ENCODE measurements around the gene ACKR3. TPM values are rescaled to one million over a fixed set of nuclear protein-coding genes. Genes with fewer than 3 reads are reported as not detected.

ACKR3 gene
- total RNA-seq, 2 experiments from 2014 or later = 0.46 to 2.1 TPM

DNA sequence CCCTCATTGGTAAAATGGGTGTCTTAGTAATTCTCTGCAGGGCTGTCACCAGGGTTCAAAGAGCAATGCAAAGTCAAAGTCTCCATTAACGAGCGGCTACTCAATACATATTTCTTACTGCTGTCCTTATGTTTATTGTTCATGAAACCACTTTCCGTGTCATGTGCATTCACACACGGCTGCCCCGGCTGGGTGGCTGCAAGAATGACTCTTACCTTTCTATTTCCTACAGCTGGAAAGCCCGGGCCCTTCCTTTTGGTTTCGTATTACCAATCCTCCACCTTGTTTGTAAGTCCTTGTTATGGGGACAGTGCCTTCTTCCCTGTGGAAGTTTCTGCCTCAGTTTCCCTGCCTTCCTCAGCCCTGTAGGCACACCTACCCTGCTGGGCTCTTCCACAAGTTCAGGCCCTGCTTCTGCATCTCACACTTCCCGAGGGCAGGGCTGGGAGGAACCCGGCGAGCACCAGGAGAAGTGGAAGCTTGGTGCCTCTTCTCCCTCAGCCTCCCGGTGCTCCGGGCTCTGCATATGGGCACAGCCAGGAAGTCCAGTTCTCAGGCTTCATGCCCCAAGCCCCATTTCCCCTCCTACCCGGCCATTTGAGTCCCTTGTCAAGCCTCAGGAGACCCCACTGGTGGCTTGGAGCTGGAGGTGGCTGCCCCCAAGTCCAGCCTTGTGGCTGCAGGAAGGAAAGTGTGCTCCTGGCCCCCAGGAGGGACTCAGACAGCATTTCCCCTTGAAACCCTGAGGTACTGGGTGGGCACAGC, 18.7 kb upstream of the ACKR3 start:
- BruUV-seq (replicated peaks) = no TSS peak
- Histone ChIP-seq H3K27ac (ENCODE audit: low read depth, low read length, poor library complexity, severe bottlenecking) (no peak overlapping the region), H3K4me1 (ENCODE audit: insufficient read depth, low read length, poor library complexity, severe bottlenecking) (peaks cover 56% of the 10 kb centered on the region), H4K20me1 (ENCODE audit: insufficient read depth, low read length) (no peaks in the 10 kb centered on the region), H3K9me3 (ENCODE audit: low read length) (peaks cover 14% of the 10 kb centered on the region; the same call in 1 of the 2 replicates), H3K36me3 (ENCODE audit: insufficient read depth, low read length) (no peaks in the 10 kb centered on the region; the same call in 1 of the 2 replicates), H3K79me2 (ENCODE audit: insufficient read depth, low read depth, low read length) (no peaks in the 10 kb centered on the region), H3K4me2 (ENCODE audit: low read length) (peak overlapping the region; percentile 20; the same call in 1 of the 2 replicates), H3K4me3 (ENCODE audit: low read depth, low read length, poor library complexity, severe bottlenecking) (no peak overlapping the region), H2AFZ (ENCODE audit: low read length) (peak overlapping the region; percentile 45; the same call in 1 of the 2 replicates), H3K9me2 (ENCODE audit: insufficient read depth, low read length) (no peaks in the 10 kb centered on the region)
- peak; percentile 35 for DNase-seq (ENCODE audit: low spot score)
- POLR2A ChIA-PET = interaction anchor here (0.6 to 1.0 kb wide), 2 partner anchors 12 to 504 kb away, joined by 3 to 4 read pairs; no protein-coding TSS in a partner anchor
- intact Hi-C loops (cut with micrococcal nuclease; ENCODE audit: unreplicated experiment) = no loop called here
- no peak for TF ChIP-seq CTCF (conservative IDR thresholded peaks at IDR 0.05; ENCODE audit: low read length)
- TF ChIP-seq EZH2phosphoT487 (IDR thresholded peaks at IDR 0.05; ENCODE audit: borderline replicate concordance, low read depth, low read length) = no peak
- CTCF ChIA-PET (ENCODE audit: unreplicated experiment) = no interaction called here

- Histone ChIP-seq H3K79me2 (ENCODE audit: insufficient read depth, low read depth, low read length) (no peaks in the 10 kb centered on the region), H3K36me3 (ENCODE audit: insufficient read depth, low read length) (no peaks in the 10 kb centered on the region; the same call in 1 of the 2 replicates), H3K27ac (ENCODE audit: low read depth, low read length, poor library complexity, severe bottlenecking) (no peak overlapping the region), H4K20me1 (ENCODE audit: insufficient read depth, low read length) (no peaks in the 10 kb centered on the region), H3K4me1 (ENCODE audit: insufficient read depth, low read length, poor library complexity, severe bottlenecking) (peaks cover 54% of the 10 kb centered on the region), H3K9me2 (ENCODE audit: insufficient read depth, low read length) (no peaks in the 10 kb centered on the region), H3K4me2 (ENCODE audit: low read length) (no peak overlapping the region), H3K9me3 (ENCODE audit: low read length) (peaks cover 14% of the 10 kb centered on the region; the same call in 1 of the 2 replicates), H3K4me3 (ENCODE audit: low read depth, low read length, poor library complexity, severe bottlenecking) (no peak overlapping the region), H2AFZ (ENCODE audit: low read length) (peak overlapping the region; percentile 45; the same call in 1 of the 2 replicates)
- DNase-seq (ENCODE audit: low spot score) = no peak
- TF ChIP-seq EZH2phosphoT487 (IDR thresholded peaks at IDR 0.05; ENCODE audit: borderline replicate concordance, low read depth, low read length) (no peak), CTCF (conservative IDR thresholded peaks at IDR 0.05; ENCODE audit: low read length) (no peak)
- no TSS peak for BruUV-seq (replicated peaks)
- ChIA-PET CTCF (ENCODE audit: unreplicated experiment) (no interaction called here), POLR2A (no interaction called here)
- intact Hi-C loops (cut with micrococcal nuclease; ENCODE audit: unreplicated experiment) = no loop called here
Measured at GRCh38 chr2:236551471-236552211, 18.0 kb upstream of the ACKR3 start.
